Measurements from ENCODE around the gene BPNT1. TPM values are rescaled to one million over a fixed set of nuclear protein-coding genes. Genes with fewer than 3 reads are reported as not detected.
"Not testable (repeated sequence)": the region's sequence is repeated elsewhere in the genome, so short reads cannot be mapped to it uniquely, and the experiment has no call there.

The BPNT1 gene
- total RNA-seq, 2 experiments from 2014 or later: 43.0 to 98.5 TPM

DNA sequence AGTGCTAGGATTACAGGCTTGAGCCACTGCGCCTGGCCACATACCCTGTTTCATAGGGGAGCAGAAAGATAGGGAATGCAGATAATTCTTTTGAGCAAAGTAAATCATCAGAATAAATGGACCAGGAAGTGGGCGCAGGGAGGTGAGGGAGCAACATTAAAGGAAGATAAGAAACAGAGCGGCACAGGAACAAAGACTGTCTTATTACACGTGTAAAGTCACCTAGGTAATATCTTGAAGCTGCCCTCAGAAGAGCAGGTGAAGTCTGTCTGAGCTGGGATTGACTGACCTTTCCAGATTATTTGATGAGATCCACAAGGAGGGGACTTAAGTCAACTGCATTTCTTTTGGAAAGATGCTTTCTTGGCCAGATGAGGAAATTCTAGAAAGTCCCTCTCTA is 50.9 kb downstream of the BPNT1 start:
- BruUV-seq (replicated peaks): no TSS peak
- DNase-seq (ENCODE audit: low spot score): no peak
- H3K9me2 ChIP-seq (ENCODE audit: insufficient read depth, low read length): no peaks in the 10 kb centered on the region
- intact Hi-C loops (cut with micrococcal nuclease; ENCODE audit: unreplicated experiment): no loop called here
- H3K27ac ChIP-seq (ENCODE audit: low read depth, low read length, poor library complexity, severe bottlenecking): no peak overlapping the region
- no peak overlapping the region for H3K4me3 ChIP-seq (ENCODE audit: low read depth, low read length, poor library complexity, severe bottlenecking)
- H4K20me1 ChIP-seq (ENCODE audit: insufficient read depth, low read length): peaks cover 12% of the 10 kb centered on the region; the same call in 1 of the 2 replicates
- H2AFZ ChIP-seq (ENCODE audit: low read length): no peak overlapping the region
- TF ChIP-seq EZH2phosphoT487 (IDR thresholded peaks at IDR 0.05; ENCODE audit: borderline replicate concordance, low read depth, low read length) (no peak), CTCF (conservative IDR thresholded peaks at IDR 0.05; ENCODE audit: low read length) (no peak)
- H3K9me3 ChIP-seq (ENCODE audit: low read length): no peaks in the 10 kb centered on the region
- CTCF ChIA-PET (ENCODE audit: unreplicated experiment): no interaction called here
- H3K4me1 ChIP-seq (ENCODE audit: insufficient read depth, low read length, poor library complexity, severe bottlenecking): peaks cover 5% of the 10 kb centered on the region
- peaks cover 90% of the 10 kb centered on the region for H3K36me3 ChIP-seq (ENCODE audit: insufficient read depth, low read length)
- H3K79me2 ChIP-seq (ENCODE audit: insufficient read depth, low read depth, low read length): peaks cover 87% of the 10 kb centered on the region
- POLR2A ChIA-PET: interaction anchor here (0.6 to 1.5 kb wide), 5 partner anchors 13 to 190 kb away, joined by 3 to 6 read pairs (median 4); no protein-coding TSS in a partner anchor
- no peak overlapping the region for H3K4me2 ChIP-seq (ENCODE audit: low read length)

- H3K4me3 ChIP-seq (ENCODE audit: low read depth, low read length, poor library complexity, severe bottlenecking); DNase-seq (ENCODE audit: low spot score); H3K4me2 ChIP-seq (ENCODE audit: low read length); H2AFZ ChIP-seq (ENCODE audit: low read length); BruUV-seq (replicated peaks); CTCF ChIA-PET (ENCODE audit: unreplicated experiment); H3K27ac ChIP-seq (ENCODE audit: low read depth, low read length, poor library complexity, severe bottlenecking); intact Hi-C loops (cut with micrococcal nuclease; ENCODE audit: unreplicated experiment); H3K9me2 ChIP-seq (ENCODE audit: insufficient read depth, low read length); H3K9me3 ChIP-seq (ENCODE audit: low read length); H4K20me1 ChIP-seq (ENCODE audit: insufficient read depth, low read length); H3K4me1 ChIP-seq (ENCODE audit: insufficient read depth, low read length, poor library complexity, severe bottlenecking): not testable (repeated sequence)
- peaks cover 86% of the 10 kb centered on the region for H3K79me2 ChIP-seq (ENCODE audit: insufficient read depth, low read depth, low read length)
- POLR2A ChIA-PET: interaction anchor here (0.6 to 1.5 kb wide), 5 partner anchors 14 to 62 kb away, joined by 3 to 6 read pairs (median 3); no protein-coding TSS in a partner anchor
- H3K36me3 ChIP-seq (ENCODE audit: insufficient read depth, low read length): peaks cover 94% of the 10 kb centered on the region
These were observed 51.8 kb downstream of the BPNT1 start for GRCh38 chr1:220037810-220038209.

GRCh38 chr1:220032911-220033310 is 56.7 kb downstream of the BPNT1 start:
- Histone ChIP-seq H3K4me1 (ENCODE audit: insufficient read depth, low read length, poor library complexity, severe bottlenecking) (no peaks in the 10 kb centered on the region), H2AFZ (ENCODE audit: low read length) (no peak overlapping the region), H3K27ac (ENCODE audit: low read depth, low read length, poor library complexity, severe bottlenecking) (no peak overlapping the region), H4K20me1 (ENCODE audit: insufficient read depth, low read length) (0 out of 2 replicates have a peak, but pooled peaks cover 3% of the 10 kb centered on the region), H3K79me2 (ENCODE audit: insufficient read depth, low read depth, low read length) (peaks cover 56% of the 10 kb centered on the region), H3K9me2 (ENCODE audit: insufficient read depth, low read length) (no peaks in the 10 kb centered on the region), H3K4me3 (ENCODE audit: low read depth, low read length, poor library complexity, severe bottlenecking) (no peak overlapping the region), H3K36me3 (ENCODE audit: insufficient read depth, low read length) (peaks cover 98% of the 10 kb centered on the region), H3K9me3 (ENCODE audit: low read length) (no peaks in the 10 kb centered on the region), H3K4me2 (ENCODE audit: low read length) (no peak overlapping the region)
- no peak for TF ChIP-seq CTCF (conservative IDR thresholded peaks at IDR 0.05; ENCODE audit: low read length)
- TF ChIP-seq EZH2phosphoT487 (IDR thresholded peaks at IDR 0.05; ENCODE audit: borderline replicate concordance, low read depth, low read length): no peak
- ChIA-PET POLR2A (no interaction called here), CTCF (ENCODE audit: unreplicated experiment) (no interaction called here)
- BruUV-seq (replicated peaks): no TSS peak
- no peak for DNase-seq (ENCODE audit: low spot score)
- intact Hi-C loops (cut with micrococcal nuclease; ENCODE audit: unreplicated experiment): no loop called here

Data from OCI-LY7 (cell line).